ENCODE results near the gene GPR62. TPM values are rescaled to one million over a fixed set of nuclear protein-coding genes. Genes with fewer than 3 reads are reported as not detected.

Gene GPR62
- total RNA-seq, 3 donors from 2014 or later (not counting 1 experiment from before 2014, with no cell fraction given), result not detected

- H3K9me3 Mint-ChIP-seq, result no peaks in the 10 kb centered on the region
- TF ChIP-seq, protein P1, sequence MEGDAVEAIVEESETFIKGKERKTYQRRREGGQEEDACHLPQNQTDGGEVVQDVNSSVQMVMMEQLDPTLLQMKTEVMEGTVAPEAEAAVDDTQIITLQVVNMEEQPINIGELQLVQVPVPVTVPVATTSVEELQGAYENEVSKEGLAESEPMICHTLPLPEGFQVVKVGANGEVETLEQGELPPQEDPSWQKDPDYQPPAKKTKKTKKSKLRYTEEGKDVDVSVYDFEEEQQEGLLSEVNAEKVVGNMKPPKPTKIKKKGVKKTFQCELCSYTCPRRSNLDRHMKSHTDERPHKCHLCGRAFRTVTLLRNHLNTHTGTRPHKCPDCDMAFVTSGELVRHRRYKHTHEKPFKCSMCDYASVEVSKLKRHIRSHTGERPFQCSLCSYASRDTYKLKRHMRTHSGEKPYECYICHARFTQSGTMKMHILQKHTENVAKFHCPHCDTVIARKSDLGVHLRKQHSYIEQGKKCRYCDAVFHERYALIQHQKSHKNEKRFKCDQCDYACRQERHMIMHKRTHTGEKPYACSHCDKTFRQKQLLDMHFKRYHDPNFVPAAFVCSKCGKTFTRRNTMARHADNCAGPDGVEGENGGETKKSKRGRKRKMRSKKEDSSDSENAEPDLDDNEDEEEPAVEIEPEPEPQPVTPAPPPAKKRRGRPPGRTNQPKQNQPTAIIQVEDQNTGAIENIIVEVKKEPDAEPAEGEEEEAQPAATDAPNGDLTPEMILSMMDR (IDR thresholded peaks at IDR 0.05), result no peak
- 97% methylated on average over 15 of the region's 15 CpGs for WGBS (ENCODE audit: insufficient coverage)
- Histone ChIP-seq H3K9me3 (ENCODE audit: control insufficient read depth, insufficient read depth, low read length) (no peaks in the 10 kb centered on the region), H3K27me3 (ENCODE audit: control insufficient read depth, insufficient read depth, low read length) (peaks cover 24% of the 10 kb centered on the region), H3K27ac (ENCODE audit: low read length) (no peak overlapping the region), H3K4me1 (ENCODE audit: control insufficient read depth, insufficient read depth, low read length) (peaks cover 15% of the 10 kb centered on the region), H3K36me3 (ENCODE audit: control insufficient read depth, insufficient read depth, low read length) (no peaks in the 10 kb centered on the region), H3K4me3 (ENCODE audit: low read length) (no peak overlapping the region)
- intact Hi-C loops (cut with micrococcal nuclease), result no loop called here
- no peak overlapping the region for H3K27ac Mint-ChIP-seq
- H3K36me3 Mint-ChIP-seq, result no peaks in the 10 kb centered on the region
- no peak overlapping the region for H3K4me3 Mint-ChIP-seq
- DNase-seq (no peak), ATAC-seq (no peak)
- H3K4me1 Mint-ChIP-seq, result peaks cover 0 to 14% of the 10 kb centered on the region in 2 donors
- peaks cover 25 to 32% of the 10 kb centered on the region in 2 donors for H3K27me3 Mint-ChIP-seq (ENCODE audit: low read depth in 2 of 2)
Observed at GRCh38 chr3:51957520-51958205, 2.5 kb downstream of the GPR62 start.

DNA sequence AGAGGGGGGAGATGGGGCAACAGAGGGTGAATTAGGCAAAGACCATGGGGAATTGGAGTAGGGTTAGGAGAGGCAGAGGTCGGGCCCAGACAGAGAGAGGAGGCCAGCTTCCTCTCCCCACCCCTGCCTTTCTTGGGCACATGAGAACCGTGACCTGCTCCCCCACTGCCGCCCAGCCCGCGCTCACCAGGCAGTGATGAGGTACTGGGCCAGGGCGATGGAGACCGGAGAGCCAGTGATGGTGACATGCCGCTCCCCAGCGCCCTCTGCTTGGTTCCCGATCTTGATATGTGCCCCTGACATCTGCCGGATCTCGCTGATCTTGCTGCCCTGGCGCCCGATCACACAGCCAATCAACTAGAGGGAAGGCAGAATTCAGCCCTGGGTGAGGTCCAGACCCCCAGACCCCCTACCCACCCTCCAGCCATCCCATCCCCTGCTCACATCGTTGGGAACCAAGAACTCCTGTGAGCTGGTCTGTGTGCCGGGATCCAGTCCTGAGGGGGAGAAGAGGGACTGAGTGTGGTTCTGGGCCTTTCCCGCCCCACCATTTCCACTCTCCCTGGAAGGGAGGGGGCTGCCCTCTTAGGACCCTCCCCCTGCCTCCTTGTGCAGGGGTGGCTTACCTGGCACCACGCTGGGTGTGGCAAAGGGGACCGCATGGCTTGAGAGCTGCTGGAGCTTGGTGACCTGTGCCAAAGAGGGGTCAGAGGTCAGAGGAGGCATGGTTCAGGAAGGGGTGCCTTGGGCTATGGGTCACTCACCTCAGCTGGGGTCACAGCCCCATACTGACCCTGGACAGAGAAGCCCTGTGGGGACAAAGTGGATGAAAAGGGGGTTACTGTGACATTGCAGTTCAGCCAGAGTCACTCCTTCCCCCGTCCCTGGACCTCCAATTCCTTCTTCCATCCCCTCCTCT, 3.7 kb downstream of the GPR62 start:
- ATAC-seq (no peak), DNase-seq (no peak)
- H3K4me3 Mint-ChIP-seq, result no peak overlapping the region
- no peaks in the 10 kb centered on the region for H3K9me3 Mint-ChIP-seq
- peaks cover 0 to 11% of the 10 kb centered on the region in 2 donors for H3K4me1 Mint-ChIP-seq
- Histone ChIP-seq H3K36me3 (ENCODE audit: control insufficient read depth, insufficient read depth, low read length) (no peaks in the 10 kb centered on the region), H3K27me3 (ENCODE audit: control insufficient read depth, insufficient read depth, low read length) (peaks cover 24% of the 10 kb centered on the region), H3K27ac (ENCODE audit: low read length) (no peak overlapping the region), H3K4me1 (ENCODE audit: control insufficient read depth, insufficient read depth, low read length) (peaks cover 15% of the 10 kb centered on the region), H3K9me3 (ENCODE audit: control insufficient read depth, insufficient read depth, low read length) (no peaks in the 10 kb centered on the region), H3K4me3 (ENCODE audit: low read length) (no peak overlapping the region)
- 96% methylated on average over 17 of the region's 20 CpGs for WGBS (ENCODE audit: insufficient coverage)
- peaks cover 14 to 21% of the 10 kb centered on the region in 2 donors for H3K27me3 Mint-ChIP-seq (ENCODE audit: low read depth in 2 of 2)
- intact Hi-C loops (cut with micrococcal nuclease), result no loop called here
- H3K27ac Mint-ChIP-seq, result no peak overlapping the region
- TF ChIP-seq, protein P1 (IDR thresholded peaks at IDR 0.05), result no peak
- no peaks in the 10 kb centered on the region for H3K36me3 Mint-ChIP-seq

DNA sequence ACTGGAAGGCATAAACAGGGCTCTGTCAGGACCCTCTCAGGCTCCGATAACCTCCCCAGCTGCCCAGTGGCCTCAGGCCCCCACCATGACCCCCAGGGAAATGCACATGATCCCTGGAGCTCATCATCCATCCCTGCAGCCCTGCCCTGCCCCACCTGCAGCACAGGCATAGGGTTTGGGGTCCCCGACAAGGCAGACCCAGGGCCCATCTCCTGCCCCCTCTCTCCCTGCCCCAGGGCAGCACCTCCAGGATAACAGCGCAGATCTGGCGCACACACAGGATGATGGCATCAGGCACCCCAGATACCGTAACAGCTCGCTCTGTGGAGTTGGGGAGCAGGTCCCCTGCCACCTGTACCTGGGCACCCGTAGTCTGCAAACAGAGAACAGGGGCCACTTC, 4.5 kb downstream of the GPR62 start:
- H3K36me3 Mint-ChIP-seq, result no peaks in the 10 kb centered on the region
- no peaks in the 10 kb centered on the region for H3K9me3 Mint-ChIP-seq
- intact Hi-C loops (cut with micrococcal nuclease), result no loop called here
- H3K4me3 ChIP-seq (ENCODE audit: low read length), result no peak overlapping the region
- WGBS (ENCODE audit: insufficient coverage), result 97% methylated on average over 7 of the region's 7 CpGs
- H3K27ac Mint-ChIP-seq, result no peak overlapping the region
- H3K4me3 Mint-ChIP-seq, result no peak overlapping the region
- H3K4me1 ChIP-seq (ENCODE audit: control insufficient read depth, insufficient read depth, low read length), result peaks cover 15% of the 10 kb centered on the region
- ATAC-seq (no peak), DNase-seq (no peak)
- H3K4me1 Mint-ChIP-seq, result peaks cover 0 to 8% of the 10 kb centered on the region in 2 donors
- H3K36me3 ChIP-seq (ENCODE audit: control insufficient read depth, insufficient read depth, low read length), result no peaks in the 10 kb centered on the region
- TF ChIP-seq, protein P1 (IDR thresholded peaks at IDR 0.05), result no peak
- no peak overlapping the region for H3K27ac ChIP-seq (ENCODE audit: low read length)
- H3K9me3 ChIP-seq (ENCODE audit: control insufficient read depth, insufficient read depth, low read length), result no peaks in the 10 kb centered on the region
- peaks cover 7 to 15% of the 10 kb centered on the region in 2 donors for H3K27me3 Mint-ChIP-seq (ENCODE audit: low read depth in 2 of 2)
- peaks cover 24% of the 10 kb centered on the region for H3K27me3 ChIP-seq (ENCODE audit: control insufficient read depth, insufficient read depth, low read length)
